Measurements from ENCODE around the gene FGFR2.

Gene FGFR2

DNA sequence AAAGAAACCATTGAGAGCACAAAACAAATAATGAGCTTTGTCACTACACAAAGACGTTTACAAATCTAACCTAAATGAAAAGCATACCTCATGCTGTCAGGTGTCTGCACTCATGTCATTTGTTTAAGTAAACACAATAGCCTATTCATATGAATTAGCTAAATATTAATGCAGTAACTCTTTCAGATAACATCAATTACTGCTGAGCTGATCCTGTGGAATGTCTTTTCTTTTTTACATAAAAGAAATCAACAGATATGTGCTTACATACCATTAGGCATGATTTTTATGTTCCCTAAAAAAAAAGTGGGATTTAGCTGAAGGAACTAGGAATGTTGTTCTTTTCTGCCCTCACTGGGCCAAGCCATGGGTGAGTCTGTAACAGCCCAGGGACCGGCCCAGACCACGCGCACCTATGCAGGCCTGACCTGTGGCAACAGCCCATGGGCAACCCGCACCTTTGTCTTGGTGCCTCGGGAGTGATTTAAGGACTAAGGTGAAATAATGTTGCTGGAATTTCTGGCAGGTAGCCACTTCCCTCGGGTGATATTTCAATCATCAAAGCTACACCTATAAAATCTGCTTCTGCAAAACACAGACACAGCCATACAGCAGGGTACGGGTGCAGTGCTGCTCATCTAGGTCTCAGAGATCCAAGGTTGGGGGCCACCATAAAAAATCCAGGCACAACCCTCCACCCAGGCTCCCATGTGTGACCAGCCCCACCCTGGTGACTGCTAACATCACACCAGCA is 44.6 kb downstream of the FGFR2 start:
- no peak for DNase-seq (ENCODE audit: low spot score)

DNA sequence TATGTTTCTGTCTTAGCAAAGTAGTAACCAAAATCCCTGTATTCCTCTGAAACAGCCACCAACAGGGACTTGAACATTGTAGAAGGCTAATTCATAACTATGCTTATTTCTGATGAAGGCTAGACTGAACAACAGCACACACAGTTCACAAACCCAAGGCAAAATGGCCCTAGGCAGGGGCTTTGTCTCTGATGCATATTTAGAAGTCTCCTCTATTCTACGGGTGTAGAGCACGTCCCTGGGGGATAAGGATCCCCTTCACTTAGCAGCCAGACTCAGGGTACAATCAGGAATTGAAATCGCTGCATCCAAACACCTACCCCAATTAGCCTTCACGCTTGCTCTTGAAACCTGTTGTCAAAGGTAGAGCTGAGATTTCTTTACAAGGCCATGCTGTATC is 45.5 kb downstream of the FGFR2 start:
- DNase-seq (ENCODE audit: low spot score): no peak

DNA sequence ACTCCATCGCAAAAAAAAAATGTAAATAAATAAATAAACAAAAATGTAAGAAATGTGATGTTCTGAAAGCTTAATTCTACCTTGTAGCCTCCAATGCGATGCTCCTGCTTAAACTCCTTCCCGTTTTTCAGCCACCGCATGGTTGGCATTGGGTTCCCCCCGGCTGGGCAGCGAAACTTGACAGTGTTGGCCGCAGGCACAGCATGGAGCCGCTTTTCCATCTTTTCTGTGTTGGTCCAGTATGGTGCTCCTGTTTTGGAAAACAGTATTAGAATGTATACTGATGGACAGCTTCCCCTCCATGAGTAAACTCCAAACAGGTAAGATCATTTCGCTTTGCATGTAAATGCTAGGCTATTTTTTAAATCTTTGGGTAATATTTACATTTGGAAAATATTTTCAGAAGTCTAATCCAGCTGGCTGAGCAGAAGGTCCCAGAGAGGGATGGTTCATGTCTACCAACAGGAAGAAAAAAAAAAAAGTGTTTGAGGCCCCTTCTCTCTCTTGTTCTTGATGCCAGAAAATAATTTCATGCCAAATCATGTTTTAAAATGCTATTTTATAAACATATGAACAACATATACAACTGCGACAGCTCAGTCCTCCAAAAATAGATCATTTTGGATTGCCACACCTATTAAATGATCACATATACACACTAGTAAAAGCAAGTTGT is 46.9 kb downstream of the FGFR2 start:
- DNase-seq (ENCODE audit: low spot score): no peak

GRCh38 chr10:121544301-121544869 is 53.9 kb downstream of the FGFR2 start:
- DNase-seq (ENCODE audit: low spot score): no peak

GRCh38 chr10:121543545-121543944 is 54.7 kb downstream of the FGFR2 start:
- DNase-seq (ENCODE audit: low spot score): no peak

DNA sequence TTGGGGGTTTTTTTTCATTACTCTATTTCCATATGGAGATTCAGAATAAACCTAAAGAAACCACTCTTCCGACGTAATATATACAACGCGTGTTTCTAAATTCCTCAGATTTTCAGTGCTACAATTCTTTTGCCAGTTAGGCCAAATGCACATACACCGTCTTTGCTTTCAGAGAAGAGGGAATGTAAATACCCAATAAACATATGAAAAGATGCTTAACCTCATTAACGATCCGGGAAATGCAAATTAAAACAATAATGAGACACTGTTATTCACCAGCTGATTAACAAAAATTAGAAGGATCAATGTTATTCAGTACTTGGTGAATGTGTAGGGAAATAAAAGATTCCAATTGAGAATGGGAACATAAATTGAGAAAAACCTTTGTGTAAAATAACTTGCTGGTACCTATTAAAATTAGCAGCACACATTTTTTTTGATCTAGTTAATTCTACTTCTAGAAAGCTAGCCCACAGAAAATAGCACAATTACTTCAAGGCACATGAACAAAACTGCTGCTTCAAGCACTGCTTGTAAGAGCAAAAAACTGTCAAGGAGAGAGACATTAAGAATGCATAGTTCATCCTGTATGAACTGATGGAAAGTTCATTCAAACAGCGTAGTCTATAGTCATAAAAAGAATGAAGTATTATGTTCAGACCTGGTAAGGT is 56.7 kb downstream of the FGFR2 start:
- no peak for DNase-seq (ENCODE audit: low spot score)

DNA sequence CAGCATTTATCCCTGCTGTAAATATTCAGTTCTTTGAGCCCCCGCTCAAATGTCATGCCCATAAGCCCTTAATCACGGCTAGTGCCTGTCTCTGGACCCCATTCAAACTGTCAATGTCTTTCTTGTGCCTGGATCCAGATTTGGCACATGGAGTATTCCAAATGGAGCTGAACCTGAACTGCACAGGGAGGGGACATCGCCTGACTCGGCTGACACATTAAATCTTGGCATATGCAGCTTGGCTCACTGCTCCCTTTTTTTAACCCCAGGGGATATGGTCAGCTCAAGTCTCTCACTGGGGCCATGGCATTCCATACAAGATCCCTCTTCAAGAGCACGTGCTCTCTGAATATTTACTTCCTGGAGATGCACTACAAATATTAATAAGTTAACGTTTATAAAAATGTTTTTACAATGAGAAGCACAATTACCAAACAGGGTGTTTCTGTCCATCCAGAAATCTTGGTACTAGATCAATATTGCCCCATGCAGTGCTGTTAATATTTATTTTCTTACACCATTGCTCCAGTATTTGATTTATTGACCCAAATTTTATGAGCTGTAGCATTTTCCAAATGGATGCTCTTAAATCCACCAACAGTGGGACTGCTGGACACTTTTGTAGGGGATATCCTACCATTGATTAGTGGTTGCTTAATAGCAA is 57.4 kb downstream of the FGFR2 start:
- DNase-seq (ENCODE audit: low spot score): no peak

GRCh38 chr10:121539786-121540185 is 58.5 kb downstream of the FGFR2 start:
- DNase-seq (ENCODE audit: low spot score): no peak

GRCh38 chr10:121536310-121536913 is 61.8 kb downstream of the FGFR2 start:
- no peak for DNase-seq (ENCODE audit: low spot score)

GRCh38 chr10:121535381-121535780 is 62.9 kb downstream of the FGFR2 start:
- no peak for DNase-seq (ENCODE audit: low spot score)

DNA sequence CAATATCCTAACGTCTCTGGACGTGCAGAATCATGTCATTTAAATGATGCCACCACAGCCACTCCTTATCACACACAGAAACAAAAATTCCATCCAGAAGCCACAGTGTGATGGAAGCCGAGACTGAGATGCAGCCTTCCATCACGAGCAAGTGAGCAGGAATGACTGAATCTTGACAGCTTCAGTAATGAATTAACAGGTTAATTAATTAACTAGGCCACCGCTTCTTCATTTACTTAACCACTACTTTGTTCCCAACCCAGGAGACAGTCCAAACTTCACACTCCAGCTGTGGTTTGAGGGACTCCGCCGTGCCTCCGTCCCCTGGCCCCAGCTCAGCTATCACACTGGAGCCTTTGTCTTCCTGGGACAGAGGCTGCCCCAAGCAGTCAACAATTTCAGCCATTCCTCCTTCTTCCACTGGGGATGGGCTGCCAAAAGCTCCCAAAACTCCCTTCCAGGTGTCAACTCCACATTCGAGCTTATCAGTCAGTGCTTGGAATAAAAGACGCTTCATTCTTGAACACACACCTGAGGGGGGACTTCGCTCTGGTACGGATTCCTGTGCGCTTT is 65.9 kb downstream of the FGFR2 start:
- DNase-seq (ENCODE audit: low spot score): no peak

DNA sequence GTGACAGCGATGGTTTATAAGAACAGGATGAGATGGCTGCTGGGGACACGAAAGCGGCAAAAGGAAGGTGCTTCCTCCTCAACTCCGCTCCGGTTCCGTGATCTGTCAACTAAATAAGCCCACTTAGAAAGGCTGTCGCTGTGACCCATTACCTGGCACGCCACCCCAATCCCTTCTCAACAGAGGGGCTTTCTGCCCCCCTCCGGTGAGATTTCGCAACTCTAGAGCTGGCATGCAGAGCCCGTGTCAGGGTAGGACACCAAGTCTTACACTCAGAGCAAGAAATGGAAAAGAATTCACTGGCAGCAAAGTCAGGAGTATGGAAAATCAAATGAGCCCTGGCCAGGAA is 66.4 kb downstream of the FGFR2 start:
- no peak for DNase-seq (ENCODE audit: low spot score)

- DNase-seq (ENCODE audit: low spot score): no peak
Observed at GRCh38 chr10:121531076-121531829, 67.0 kb downstream of the FGFR2 start.

DNA sequence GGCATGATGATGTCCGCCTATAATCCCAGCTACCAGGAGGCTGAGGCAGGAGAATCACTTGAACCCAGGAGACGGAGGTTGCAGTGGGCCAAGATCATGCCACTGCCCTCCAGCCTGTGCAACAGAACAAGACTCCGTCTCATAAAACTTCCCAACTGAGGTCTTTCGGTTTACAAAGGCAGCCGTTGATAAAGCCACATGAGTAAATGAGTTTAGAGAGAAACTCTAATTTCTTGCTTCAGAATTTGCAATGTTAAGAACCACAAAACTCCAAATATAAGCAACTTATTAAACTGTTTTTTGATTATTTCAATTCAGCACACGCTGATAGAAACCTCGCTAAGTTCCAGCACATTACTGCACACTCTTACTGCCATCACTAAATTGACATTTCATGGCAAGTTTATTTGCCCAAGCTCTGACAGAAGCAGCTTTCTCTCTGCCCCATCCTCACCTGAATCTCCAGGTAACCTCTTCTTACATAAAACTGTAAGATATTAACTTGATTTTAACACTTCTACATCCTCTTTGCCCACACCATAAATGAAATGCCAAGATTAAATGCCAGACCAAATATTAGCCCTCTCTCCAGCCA is 67.7 kb downstream of the FGFR2 start:
- no peak for DNase-seq (ENCODE audit: low spot score)

GRCh38 chr10:121527690-121528089 is 70.6 kb downstream of the FGFR2 start:
- DNase-seq (ENCODE audit: low spot score): no peak

DNA sequence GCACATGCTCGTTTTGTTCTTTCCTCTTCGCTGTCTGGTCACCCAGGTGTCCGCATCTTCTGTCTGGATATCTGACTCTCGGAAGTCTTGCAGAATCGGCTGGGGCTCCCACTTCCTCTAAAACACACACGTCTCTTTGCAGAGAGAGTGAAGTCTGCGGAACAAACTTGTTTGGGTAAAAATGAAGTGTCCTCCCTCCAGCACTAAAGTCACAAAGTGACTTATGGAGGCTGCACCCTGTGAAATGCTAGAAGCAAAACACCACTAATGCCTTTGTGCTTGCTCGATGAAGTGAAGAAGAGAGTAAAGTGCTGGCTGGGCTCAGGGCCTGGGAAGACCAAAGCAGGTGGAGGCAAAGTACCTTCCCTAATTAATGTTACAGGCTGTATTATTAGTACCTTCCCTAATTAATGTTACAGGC is 71.4 kb downstream of the FGFR2 start:
- no peak for DNase-seq (ENCODE audit: low spot score)

GRCh38 chr10:121526135-121526790 is 72.0 kb downstream of the FGFR2 start:
- no peak for DNase-seq (ENCODE audit: low spot score)

DNA sequence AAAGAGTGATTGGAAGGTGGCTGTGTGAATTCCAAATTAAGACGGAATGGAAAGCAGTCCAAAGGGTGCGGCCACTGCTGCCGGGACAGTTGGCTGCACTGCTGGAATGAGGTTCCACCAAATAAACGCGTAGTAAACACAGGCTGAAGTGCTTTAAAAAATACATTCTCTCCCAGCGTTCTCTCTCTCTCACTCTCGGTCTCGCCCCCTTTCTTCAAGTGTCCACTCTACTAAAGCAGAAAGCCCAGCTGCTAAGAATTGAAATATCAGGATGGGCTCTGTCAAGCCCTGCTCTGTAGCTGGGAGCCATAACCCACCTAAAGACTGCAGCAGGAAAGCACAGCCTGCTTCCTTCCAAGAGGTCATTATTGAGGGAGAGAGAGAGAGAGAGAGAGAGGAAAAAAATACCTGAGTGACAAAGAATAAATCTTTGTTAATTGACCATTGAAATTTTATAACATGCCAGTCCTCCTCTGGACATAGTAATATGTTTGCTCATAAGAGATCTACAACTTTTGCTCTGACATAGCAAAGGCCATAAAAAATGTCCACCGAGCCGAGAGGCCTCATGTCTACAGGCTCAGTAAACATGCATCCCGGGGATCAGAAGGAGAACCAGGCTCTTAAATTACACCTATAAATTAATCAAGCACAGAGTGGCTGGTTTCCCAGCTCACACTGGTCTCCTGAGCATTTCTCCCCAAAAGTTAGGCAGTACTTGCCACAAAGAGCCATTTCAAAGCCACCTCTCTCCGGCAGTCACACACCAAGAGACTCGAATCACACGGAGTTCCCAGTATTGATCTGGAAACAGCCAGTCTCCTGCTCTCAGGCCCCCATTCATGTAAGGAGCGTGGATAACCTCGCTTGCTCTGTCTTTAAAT is 72.8 kb downstream of the FGFR2 start:
- DNase-seq (ENCODE audit: low spot score): no peak
